G401 (cell line): ENCODE results near the gene MTMR4. TPM values are rescaled to one million over a fixed set of nuclear protein-coding genes. Genes with fewer than 3 reads are reported as not detected.
"Not testable (repeated sequence)": the region's sequence is repeated elsewhere in the genome, so short reads cannot be mapped to it uniquely, and the experiment has no call there.

Source experiments
- DNase-seq: peaks from one replicate; pipeline ENCODE4 v3.0.0-alpha.2; 2015; ENCODE audit warnings: low spot score
- in situ Hi-C: cut with HindIII; loops from 2 replicates; pipeline ENCODE4 v1.10.0; 2016; ENCODE audit warnings: low sequenced_read_pairs, mixed read lengths
- total RNA-seq: library from RNA; depleted of rRNA; stranded (reverse); fragments of >200 nt; shearing (Covaris generic); gene quantifications from 2 replicates; pipeline ENCODE4 v1.2.3, GENCODE V29; 2014

The MTMR4 gene
- total RNA-seq, 1 experiment from 2014 or later: 35.9 TPM

DNA sequence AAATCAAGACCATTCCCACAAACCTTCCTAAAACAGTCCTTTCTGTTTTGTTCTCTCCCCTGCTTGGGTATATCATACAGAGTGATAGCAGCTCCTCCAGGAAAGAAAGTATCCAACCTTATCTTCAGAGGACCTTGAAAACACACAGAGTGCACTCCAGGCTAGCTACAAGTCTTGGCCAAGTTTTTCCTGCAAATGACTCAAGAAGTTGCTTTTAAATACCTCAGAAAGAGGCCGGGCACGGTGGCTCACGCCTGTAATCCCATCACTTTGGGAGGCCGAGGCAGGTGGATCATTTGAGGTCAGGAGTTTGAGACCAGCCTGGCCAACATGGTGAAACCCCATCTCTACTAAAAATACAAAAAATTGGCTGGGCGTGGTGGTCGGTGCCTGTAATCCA is 11.3 kb downstream of the MTMR4 start:
- in situ Hi-C loops, DNase-seq: not testable (repeated sequence)

DNA sequence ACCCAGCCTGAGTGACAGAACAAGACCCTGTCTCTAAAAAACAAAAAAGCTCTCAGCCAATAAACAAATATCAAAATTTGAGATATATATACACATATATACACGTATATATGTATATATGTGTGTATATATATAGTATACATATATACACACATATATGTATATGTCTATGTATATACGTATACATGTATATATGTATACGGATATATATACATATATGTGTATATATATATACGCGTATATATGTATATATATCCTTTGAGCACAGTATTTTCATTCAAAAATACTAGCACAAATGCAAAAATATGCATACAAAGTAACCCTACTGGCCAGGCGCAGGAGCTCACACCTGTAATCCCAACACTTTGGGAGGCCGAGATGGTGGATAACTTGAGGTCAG is 13.0 kb downstream of the MTMR4 start:
- DNase-seq: no peak
- in situ Hi-C loops: no loop called here

DNA sequence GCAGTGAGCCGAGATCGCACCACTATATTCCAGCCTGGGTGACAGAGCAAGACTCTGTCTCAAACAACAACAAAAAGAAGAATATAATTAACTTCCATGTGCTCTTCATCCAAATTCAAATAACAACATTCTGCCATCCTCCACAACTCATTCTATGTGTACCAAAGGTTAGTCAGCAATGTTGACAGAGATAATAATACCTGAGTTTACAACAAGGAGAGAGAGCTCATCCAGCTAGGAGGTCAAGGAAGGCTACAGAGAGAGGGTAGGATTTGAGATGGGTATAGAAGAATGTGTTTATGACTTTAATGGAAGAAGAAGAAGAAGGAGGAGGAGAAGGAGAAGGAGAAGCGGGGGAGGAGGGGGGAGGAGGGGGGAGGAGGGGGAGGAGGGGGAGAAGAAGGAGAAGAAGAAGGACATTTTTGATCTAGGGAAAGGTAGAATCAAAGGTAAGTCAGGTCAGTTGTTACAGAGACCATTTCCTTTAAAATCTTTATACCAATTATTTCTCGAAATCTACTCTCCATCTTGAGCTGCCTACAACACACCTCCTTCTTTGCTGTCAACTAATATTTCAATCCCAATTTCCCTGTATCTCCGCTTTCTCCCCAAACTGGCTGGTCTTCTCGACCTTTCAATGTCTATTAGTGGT is 16.1 kb downstream of the MTMR4 start:
- DNase-seq: no peak
- in situ Hi-C loops: no loop called here

DNA sequence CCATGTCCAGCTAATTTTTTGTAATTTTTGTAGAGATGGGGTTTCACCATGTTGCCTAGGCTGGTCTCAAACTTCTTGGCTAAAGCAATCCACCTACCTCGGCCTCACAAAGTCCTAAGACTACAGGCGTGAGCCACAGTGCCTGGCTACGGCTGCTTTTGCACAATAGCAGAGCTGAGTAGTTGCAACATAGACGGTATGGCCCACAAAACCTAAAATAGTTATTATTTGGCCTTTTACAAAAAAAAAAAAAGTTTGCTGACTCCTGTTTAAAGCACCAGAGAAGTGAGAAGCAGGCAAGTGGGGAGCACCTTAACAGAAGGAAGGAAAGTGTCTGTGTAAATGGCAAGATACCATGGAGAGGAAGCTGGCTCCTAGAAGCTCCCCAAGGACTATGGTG is 20.9 kb downstream of the MTMR4 start:
- in situ Hi-C loops: no loop called here
- no peak for DNase-seq

DNA sequence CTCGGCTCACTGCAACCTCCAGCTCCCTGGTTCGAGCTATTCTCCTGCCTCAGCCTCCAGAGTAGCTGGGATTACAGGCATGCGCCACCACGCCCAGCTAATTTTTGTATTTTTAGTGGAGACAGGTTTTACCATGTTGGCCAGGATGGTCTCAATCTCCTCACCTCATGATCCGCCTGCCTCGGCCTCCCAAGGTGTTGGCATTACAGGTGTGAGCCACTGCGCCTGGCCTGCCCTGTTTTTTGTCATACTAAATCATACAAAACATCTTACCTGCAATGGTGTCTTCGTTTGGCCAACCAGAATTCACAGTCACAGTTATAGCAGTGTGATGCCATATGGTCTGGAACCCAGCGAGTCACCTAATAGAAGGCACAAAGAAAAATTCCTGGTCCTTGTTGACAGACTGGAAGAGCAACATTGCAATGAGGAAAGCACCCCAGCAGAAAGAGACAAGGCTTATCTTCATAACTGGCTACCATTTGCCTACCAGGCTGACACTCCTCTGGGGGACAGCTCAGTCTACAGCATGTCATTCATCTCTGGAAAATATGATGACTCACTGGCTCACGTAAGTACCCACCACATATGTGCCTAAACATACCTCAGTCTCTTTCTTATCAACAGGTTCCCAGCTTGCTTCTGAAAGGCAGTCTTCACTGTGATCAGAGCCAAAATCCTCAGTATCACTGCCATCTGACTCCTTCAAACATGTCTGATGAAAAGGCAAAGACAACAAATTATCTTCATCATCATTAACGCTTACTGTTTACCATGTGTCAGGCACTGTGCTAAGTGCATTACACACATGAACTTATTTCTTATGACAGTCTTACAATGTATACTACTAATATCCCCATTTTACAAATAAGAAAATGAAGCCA is 22.0 kb downstream of the MTMR4 start:
- in situ Hi-C loops: no loop called here
- DNase-seq: no peak

DNA sequence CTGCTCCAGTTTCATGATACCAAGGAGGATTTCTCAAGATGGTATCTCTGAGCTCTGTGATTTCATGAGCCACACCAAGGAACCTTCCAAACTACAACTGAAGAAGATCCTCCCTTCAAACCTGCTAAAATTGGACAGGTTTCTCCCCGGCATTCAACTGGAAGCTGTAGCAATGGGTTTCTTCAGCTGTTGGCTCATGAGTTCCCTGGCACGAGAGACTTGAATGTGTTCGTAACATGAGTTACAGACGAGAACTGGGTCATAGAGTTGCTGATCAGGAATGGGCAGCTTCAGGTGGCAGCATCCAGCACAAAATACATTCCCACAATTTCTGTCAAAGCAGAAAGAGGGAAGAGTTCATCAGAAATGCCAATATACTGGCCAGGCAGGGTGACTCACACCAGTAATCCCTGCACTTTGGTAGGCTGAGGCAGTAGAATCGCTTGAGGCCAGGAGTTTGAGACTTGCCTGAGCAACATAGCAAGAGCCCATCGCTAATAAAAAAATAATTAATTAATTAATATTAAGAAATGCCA is 22.9 kb downstream of the MTMR4 start:
- no peak for DNase-seq
- in situ Hi-C loops: no loop called here

DNA sequence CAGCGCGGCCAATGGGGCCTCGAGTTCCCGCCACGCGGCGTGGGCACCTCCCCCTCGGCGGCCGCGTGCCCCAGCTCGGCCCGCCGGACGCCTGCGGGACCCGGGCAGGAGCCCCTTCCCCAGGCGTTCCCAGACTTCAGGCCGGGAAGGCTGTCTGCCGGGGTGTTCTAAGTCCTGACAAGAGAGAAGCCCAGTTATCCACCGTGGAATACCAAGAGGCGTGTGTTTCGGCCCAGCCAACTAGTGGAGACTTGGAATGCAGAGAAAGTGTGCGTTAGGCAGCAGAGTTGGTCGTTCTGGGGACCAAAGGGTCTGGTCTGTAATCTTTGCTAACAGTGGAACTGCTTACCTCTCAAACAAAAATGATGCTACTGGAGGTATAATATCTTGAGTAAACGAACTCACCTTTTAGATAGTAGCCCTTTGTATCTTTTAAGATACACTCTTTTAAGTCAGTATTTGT is 26.0 kb downstream of the MTMR4 start:
- no peak for DNase-seq
- in situ Hi-C loops: no loop called here

DNA sequence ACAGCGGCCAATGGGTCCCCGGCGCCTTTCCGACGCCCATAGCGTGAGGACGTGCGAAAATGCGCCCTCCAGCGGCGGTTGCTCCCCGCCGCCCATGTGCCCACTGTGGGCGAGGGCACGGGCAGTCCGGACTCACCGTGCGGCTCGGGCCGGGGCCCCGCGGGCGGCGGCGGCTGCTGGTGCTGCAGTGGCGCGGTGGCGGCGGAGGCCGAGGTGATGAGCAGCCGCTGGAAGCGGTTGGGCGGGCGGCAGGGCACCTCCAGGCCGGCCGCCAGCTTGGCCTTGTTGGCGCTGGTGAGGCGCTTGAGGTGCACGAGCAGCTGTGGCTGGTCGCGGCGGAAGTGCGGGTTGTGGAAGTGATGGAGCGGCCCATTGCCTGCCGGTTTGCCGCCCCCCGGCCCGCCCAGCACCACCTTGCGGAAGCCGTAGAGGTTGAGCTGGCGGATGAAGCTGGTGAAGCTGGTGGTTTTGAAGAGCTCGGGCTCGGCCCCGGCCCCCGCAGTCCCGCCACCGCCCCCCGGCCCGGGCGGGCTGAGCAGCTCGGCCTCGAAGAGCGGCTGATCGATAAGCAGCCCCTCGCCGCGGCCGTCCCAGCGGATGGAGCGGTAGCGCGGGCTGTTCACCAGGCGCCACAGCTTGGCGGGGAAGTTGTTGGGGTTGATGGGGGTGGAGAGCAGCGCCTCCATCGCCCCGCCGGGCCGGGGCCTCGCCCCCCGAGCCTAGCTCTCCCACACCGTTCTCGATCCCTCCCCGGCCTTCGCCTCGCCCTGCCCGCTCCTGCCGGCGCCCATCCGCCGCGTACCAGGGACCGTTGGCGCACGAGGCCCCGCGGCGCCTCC is 26.6 kb downstream of the MTMR4 start, which contains the start of gene HSF5:
HSF5 (minus strand) TSS at position 820 of the 839 bp plus-strand sequence; CDS start at position 686, 134 bp downstream.
- in situ Hi-C loops: no loop called here
- no peak for DNase-seq

DNA sequence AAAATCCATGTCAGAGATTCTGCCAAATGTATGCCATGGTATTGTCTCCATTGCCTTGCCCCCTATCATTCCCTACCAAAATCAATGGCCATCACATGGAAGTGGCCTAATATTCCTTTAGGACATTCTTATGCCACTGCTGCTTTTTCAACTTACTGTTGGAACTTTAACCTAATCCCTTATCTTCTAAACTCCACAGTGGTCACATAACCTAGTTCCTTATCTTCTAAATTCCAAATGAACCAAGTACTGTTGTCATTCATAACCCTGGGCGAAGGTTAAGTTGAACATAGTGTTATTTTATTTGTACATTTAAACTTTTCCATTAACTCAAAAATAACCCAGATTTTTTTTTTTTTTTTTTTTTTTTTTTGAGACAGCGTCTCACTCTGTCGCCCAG is 29.8 kb downstream of the MTMR4 start:
- in situ Hi-C loops: no loop called here
- DNase-seq: no peak

DNA sequence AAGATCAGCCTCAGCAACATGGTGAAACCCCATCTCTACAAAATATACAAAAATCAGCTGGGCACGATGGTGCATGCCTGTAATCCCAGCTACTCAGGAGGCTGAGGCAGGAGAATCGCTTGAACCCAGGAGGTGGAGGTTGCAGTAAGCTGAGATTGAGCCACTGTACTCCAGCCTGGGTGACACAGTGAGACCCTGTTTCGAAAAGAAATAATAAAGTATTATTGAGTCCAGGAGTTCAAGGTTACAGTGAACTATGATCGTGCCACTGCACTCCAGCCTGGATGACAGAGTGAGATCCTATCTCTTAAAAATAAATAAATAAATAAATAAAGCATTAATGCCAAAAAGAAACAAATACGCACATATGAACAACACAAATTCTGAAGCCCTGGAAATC is 32.6 kb downstream of the MTMR4 start:
- DNase-seq: not testable (repeated sequence)

DNA sequence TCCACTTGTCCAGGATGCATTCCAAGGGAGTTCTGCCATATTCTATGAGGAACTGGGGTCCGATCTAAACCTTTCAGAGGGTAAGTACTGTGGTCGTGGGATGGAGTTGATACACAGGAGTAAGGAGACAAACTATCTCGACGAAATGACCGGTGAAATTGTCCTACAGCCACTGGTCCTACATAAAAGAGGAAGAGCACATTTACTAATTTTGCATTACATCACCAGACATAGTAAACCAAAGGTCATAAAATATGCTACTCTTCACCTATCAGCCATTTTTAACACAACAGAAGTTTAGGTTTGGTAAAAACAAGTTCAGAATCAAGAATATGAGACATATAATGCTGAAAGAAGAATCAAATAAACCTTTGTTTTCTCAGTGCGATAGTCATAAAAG is 34.3 kb downstream of the MTMR4 start:
- in situ Hi-C loops: no loop called here
- DNase-seq: no peak

More for the DNA sequence above, 32.6 kb downstream of the MTMR4 start:
- in situ Hi-C loops: not testable (repeated sequence)

DNA sequence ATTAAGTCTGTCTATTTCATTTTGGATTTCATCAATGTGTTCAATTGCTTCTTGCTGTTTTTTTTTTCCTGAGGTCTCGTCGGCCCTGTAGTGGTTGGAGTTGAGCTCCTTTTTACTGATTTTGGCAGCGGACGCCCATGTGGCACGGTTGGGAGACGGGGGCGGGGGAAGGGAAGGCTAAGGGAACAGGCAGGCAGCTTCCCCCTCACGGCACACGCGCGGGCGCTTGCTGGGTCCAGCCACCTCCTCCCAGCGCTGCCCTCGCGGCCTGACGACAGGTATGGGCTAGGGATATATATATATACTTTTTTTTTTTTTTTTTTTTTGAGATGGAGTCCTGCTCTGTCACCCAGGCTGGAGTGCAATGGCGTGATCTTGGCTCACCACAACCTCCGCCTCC is 37.6 kb downstream of the MTMR4 start:
- no peak for DNase-seq
- in situ Hi-C loops: no loop called here

DNA sequence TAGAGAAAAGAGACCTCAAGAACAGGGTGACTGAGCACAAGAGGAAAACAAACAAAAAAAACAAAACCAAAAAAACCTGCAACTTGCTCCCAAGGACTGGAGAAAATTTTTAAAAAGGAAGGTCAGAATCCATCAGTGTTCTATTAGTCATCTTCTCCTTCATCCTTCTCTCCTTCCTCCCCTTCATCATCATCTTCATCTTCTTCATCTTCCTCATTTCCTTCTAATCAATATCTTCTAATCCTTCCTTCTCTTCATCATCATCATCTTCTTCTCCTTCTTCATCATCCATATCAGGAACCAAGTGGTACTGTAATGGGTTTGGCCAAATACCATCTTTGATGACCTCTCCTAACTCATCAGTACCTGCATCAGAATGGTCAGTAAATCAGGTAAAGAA is 38.5 kb downstream of the MTMR4 start:
- in situ Hi-C loops: no loop called here
- no peak for DNase-seq

DNA sequence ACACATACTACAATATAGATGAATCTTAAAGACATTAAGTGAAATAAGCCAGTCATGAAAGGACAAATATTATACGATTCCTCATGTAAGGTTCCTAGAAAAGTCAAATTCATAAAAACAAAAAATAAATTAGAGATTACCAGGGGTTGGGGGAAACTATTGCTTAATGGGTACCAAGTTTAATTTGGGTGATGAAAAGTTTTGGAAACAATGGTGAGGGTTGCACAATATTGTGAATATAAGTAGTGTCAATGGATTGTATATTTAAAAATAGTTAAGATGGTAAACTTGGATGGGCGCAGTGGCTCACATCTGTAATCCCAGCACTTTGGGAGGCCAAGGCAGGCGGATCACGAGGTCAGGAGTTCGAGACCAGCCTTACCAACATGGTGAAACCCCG is 44.1 kb downstream of the MTMR4 start:
- no peak for DNase-seq
- in situ Hi-C loops: no loop called here

DNA sequence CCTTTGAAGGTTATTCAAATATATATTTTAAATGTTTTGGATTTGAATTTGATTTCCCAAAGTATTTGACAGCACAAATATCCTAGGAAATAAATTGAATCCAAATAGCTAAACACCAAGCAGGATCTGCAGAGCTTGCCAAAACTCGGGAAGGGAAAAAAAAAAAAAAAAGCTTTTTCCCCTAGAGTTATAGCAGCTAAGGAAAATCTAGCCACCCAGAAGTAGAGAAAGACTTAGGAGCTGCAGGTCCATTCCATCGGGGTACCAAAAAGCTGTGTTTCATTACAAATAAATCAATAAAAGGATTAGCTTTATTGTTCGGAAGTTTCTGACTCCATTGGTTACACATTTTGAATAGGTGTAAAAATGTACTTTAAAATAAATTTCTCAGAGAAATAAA is 45.5 kb downstream of the MTMR4 start:
- DNase-seq: no peak
- in situ Hi-C loops: no loop called here

DNA sequence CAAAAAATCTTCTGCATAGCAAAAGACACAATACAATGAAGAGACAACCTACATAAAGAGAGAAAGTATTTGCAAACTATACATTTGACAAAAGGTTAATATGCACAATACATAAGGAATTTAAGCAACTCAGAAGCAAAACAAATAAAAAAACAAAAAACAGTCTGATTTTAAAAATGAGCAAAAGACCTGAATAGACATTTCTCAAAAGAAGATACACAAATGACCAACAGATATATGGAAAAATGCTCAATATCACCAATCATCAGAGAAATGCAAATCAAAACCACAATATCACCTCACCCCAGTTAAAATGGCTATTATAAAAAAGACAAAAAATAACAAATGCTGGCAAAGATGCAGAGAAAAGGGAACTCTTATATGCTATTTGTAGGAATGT is 58.9 kb downstream of the MTMR4 start:
- DNase-seq: no peak
- in situ Hi-C loops: no loop called here

DNA sequence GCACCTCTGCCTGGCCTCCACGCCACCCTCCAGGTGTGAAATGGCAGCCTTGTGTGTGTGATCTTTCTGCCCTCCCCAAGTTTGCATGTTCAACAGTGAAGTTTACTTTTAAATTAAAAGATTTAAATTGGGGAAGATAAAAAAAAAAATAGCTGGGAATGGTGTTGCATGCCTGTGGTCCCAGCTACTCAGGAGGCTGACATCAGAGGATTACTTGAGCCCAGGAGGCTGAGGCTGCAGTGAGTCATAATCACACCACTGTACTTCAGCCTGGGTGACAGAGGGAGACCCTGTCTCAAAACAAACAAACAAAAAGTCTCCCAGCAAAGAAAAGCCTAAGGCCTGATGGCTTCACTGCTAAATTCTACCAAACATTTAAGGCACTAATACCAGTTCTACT is 61.7 kb downstream of the MTMR4 start:
- DNase-seq: no peak
- in situ Hi-C loops: no loop called here

DNA sequence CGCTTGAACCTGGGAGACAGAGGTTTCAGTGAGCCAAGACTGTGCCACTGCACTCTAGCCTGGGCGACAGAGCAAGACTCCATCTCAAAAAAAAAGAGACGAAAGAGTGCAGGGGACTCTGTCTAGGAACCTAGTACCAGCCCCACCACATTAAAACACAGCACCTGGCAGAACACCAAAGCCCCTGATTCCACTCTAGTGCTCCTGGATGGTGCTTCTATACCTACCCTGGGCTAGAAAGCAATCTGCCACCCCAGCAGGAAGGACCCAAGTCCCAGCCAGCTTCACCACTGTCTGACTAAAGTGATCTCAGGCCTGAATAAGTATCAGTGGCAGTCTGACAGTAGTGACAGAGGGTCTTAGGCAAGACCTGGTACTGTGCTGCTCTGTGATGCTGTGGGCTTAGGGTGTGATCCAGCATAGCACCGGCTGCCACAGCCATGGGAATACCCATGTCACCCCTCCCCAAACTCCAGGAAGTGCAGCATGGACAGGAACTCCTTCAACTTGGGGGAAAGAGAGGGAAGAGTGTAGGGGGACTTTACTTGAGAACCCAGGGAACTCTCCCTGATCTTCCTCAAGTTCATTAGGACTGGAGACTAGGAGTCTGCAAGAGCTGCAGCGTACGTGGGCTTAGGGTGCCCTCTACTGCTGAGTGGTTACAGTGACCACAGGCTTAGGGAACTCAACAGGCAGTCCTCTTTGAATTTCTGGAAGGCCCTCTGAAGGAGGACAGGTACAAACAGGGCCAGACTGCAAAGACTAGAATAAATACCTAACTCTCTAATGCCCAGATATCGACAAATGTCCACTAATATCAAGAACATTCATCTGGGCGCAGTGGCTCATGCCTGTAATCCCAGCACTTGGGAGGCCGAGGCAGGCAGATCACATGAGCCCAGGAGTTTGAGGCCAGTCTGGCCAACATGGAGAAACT is 67.1 kb downstream of the MTMR4 start:
- DNase-seq: peak; percentile 61
- in situ Hi-C loops: no loop called here
